ENCODE data around the gene PTTG1IP. TPM values are rescaled to one million over a fixed set of nuclear protein-coding genes. Genes with fewer than 3 reads are reported as not detected.
A peak's percentile ranks its signal among the peaks of the same experiment; 100 is the strongest.

Gene PTTG1IP
- total RNA-seq, 6 experiments from 2014 or later, result 54.3 to 195 (median 140) TPM

DNA sequence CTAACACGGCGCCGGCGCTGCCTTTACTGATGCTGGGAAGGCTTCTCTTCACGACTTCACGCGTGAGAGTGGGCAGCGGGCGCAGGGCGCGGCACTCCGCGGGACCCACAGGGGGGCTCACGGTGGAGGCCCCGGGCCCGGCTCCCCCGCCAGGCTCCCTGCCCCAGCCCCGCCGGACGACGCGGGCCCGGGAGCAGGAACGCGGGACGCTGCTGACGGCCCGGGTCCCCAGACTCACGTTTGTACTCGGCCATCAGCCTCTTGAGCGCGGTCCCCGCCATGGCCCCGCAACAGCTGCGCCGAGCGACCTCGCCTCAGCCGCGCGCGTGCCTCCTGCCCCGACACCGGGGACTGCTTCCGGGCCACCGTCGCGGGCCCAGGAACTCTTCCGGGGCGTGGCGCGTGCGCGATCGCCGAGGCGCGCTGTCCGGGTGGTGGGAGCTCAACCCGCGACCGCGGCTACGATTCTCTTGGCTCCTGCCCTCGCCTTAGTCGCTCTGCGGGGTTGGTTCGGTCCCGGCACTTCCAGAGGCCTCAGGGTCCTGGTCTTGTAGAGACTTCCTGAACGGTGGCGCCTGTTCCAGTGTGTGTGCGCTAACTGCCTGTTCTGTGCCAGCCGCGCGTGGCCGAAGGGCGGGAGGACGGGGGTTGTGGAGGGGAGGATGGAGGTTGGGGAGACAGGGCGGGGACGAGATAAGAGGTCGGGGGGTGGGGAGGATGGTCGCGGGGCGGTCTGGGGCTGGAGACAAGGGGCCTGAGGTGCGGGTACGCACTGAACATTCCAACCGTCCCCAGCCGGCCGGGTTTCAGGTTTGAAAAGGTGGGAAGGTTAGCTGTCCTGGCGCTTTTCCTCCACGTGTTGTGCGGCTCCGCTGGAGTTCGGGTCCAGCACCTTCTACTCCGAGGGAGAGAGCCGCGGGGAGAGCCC is 71.8 kb downstream of the PTTG1IP start, which contains the start of gene UBE2G2:
Gene UBE2G2 (minus strand): TSS at position 353 of the 928 bp plus-strand sequence. CDS start 72 bp downstream, at position 281.
- peak within 1 kb of the TSS; percentile 87 to 99 (median 99) for H3K4me3 ChIP-seq
- H3K36me3 ChIP-seq, result peaks cover 0 to 9% (median 6%) of the 10 kb centered on the region in 4 donors
- H3K27ac ChIP-seq, result peak within 1 kb of the TSS in 2 of 3 donors; percentile 37 to 49
- WGBS (ENCODE audit: insufficient coverage, low coverage, low lambda C conversion rate, missing lambda C conversion rate), result 0% methylated on average over 20 of the region's 97 CpGs
- no peaks in the 10 kb centered on the region for H3K9me3 ChIP-seq
- TF ChIP-seq, protein P1, sequence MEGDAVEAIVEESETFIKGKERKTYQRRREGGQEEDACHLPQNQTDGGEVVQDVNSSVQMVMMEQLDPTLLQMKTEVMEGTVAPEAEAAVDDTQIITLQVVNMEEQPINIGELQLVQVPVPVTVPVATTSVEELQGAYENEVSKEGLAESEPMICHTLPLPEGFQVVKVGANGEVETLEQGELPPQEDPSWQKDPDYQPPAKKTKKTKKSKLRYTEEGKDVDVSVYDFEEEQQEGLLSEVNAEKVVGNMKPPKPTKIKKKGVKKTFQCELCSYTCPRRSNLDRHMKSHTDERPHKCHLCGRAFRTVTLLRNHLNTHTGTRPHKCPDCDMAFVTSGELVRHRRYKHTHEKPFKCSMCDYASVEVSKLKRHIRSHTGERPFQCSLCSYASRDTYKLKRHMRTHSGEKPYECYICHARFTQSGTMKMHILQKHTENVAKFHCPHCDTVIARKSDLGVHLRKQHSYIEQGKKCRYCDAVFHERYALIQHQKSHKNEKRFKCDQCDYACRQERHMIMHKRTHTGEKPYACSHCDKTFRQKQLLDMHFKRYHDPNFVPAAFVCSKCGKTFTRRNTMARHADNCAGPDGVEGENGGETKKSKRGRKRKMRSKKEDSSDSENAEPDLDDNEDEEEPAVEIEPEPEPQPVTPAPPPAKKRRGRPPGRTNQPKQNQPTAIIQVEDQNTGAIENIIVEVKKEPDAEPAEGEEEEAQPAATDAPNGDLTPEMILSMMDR (IDR thresholded peaks at IDR 0.05), result no peak
- peak; percentile 66 for TF ChIP-seq POLR2A (IDR thresholded peaks at IDR 0.05)
- no peaks in the 10 kb centered on the region for H3K27me3 ChIP-seq
- intact Hi-C loops (cut with DNase I), result loop anchor here in 1 of 2 donors (10.0 kb wide), 1 partner anchor 103 kb away; no protein-coding TSS in a partner anchor
- ATAC-seq (peak; percentile 91 to 95 (median 92)), DNase-seq (peak; percentile 84 to 88 (median 87))
- peaks cover 0 to 26% (median 12%) of the 10 kb centered on the region in 4 donors for H3K4me1 ChIP-seq

DNA sequence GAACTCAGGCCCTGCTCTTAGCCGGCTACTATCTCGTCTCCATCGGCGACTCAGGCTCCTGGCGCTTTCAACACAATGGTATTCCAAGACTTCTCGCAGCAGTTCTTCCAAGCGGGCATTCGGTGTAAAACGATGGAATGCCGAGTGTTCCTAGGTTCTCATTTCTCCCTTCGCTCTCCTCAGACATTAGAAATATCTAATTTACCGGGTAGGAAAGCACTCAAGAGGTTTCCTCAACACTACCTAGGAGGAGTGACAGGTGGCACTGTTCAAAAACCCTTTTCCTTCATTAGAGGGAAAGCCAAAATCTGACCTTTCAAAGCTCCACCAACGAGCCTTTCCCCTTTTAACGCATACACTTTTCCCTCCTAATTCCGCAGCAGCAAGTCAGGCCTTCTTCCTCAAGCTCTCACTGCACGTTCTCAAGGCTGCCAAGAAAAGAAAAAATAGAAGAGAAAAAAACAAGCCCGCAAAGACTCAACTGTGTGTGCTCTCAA is 72.5 kb downstream of the PTTG1IP start:
- Histone ChIP-seq H3K36me3 (peaks cover 0 to 4% (median 2%) of the 10 kb centered on the region in 4 donors), H3K9me3 (no peaks in the 10 kb centered on the region), H3K4me3 (peak overlapping the region; percentile 87 to 99 (median 99)), H3K27ac (peak overlapping the region in 2 of 3 donors; percentile 37 to 49), H3K27me3 (no peaks in the 10 kb centered on the region), H3K4me1 (peaks cover 0 to 26% (median 12%) of the 10 kb centered on the region in 4 donors)
- TF ChIP-seq, protein P1 (IDR thresholded peaks at IDR 0.05), result peak; percentile 34 to 45 (median 42)
- no peak for TF ChIP-seq POLR2A (IDR thresholded peaks at IDR 0.05)
- intact Hi-C loops (cut with DNase I), result loop anchor here in 1 of 2 donors (10.0 kb wide), 1 partner anchor 104 kb away; no protein-coding TSS in a partner anchor
- DNase-seq (no peak), ATAC-seq (peak; percentile 41 to 63 (median 56))
- 1% methylated on average over 17 of the region's 17 CpGs for WGBS (ENCODE audit: insufficient coverage, low coverage, low lambda C conversion rate, missing lambda C conversion rate)

DNA sequence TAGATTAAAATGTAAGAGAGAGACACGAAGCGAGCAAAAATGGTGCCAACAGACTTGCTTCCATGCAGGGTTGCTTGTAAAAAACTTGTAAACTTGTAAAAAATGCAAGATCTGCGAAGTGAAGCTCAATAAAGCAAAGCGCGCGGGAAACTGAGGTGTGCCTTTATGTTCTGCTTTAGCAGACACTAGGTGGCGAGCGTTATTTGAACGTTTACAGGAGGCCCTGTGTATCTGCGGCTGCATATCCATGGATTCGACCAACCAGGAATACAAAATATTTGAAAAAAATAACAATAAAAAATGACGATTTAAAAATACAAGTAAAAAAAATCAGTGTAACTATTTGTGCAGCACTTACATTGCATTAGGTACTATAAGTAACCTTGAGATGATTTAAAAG is 73.4 kb downstream of the PTTG1IP start:
- DNase-seq (no peak), ATAC-seq (no peak)
- WGBS (ENCODE audit: insufficient coverage, low coverage, low lambda C conversion rate, missing lambda C conversion rate), result 49% methylated on average over 12 of the region's 12 CpGs
- Histone ChIP-seq H3K9me3 (no peaks in the 10 kb centered on the region), H3K27ac (no peak overlapping the region), H3K4me3 (no peak overlapping the region), H3K27me3 (no peaks in the 10 kb centered on the region), H3K4me1 (peaks cover 0 to 26% (median 12%) of the 10 kb centered on the region in 4 donors), H3K36me3 (peaks cover 0 to 3% (median 0%) of the 10 kb centered on the region in 4 donors)
- intact Hi-C loops (cut with DNase I), result loop anchor here in 1 of 2 donors (10.0 kb wide), 1 partner anchor 105 kb away; no protein-coding TSS in a partner anchor
- TF ChIP-seq POLR2A (IDR thresholded peaks at IDR 0.05), result no peak
- TF ChIP-seq, protein P1 (IDR thresholded peaks at IDR 0.05), result peak in 3 of 4 donors; percentile 15 to 25 (median 22)

DNA sequence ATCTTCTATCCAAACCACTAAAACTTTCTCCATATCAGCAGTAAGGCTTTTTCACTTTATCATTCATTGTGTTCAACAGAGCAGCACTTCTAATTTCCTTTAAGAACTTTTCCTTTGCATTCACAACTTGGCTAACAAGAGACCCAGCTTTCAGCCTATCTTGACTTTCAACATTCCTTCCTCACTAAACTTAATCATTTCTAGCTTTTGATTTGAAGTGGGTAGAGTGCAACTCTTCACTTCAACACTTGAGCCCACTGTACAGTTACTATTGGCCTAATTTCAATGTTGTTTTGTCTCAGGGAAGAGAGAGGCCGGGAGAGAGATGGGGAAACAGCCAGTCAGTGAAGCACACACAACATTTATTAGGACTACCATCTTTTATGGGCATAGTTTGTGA is 73.8 kb downstream of the PTTG1IP start:
- no peak overlapping the region for H3K27ac ChIP-seq
- TF ChIP-seq POLR2A (IDR thresholded peaks at IDR 0.05), result no peak
- TF ChIP-seq, protein P1 (IDR thresholded peaks at IDR 0.05), result no peak
- DNase-seq (no peak), ATAC-seq (no peak)
- no peaks in the 10 kb centered on the region for H3K27me3 ChIP-seq
- 56% methylated on average over 1 of the region's 1 CpG for WGBS (ENCODE audit: insufficient coverage, low coverage, low lambda C conversion rate, missing lambda C conversion rate)
- H3K4me3 ChIP-seq, result no peak overlapping the region
- H3K36me3 ChIP-seq, result peaks cover 0 to 3% (median 0%) of the 10 kb centered on the region in 4 donors
- no peaks in the 10 kb centered on the region for H3K9me3 ChIP-seq
- intact Hi-C loops (cut with DNase I), result loop anchor here (10.0 kb wide), 2 partner anchors 105 to 285 kb away; no protein-coding TSS in a partner anchor
- H3K4me1 ChIP-seq, result peaks cover 0 to 22% (median 10%) of the 10 kb centered on the region in 4 donors

Other genes with a start within 250 kb of the PTTG1IP start
- gene KRTAP10-9, start 246.6 kb downstream of the PTTG1IP start, total RNA-seq, result not detected
- not detected for gene KRTAP10-10, start 236.3 kb downstream of the PTTG1IP start, total RNA-seq
- gene KRTAP10-11, start 227.3 kb downstream of the PTTG1IP start, total RNA-seq, result not detected
- gene KRTAP12-4, start 219.0 kb downstream of the PTTG1IP start, total RNA-seq, result not detected
- not detected for gene KRTAP12-3, start 215.8 kb downstream of the PTTG1IP start, total RNA-seq
- not detected for gene KRTAP12-2, start 206.8 kb downstream of the PTTG1IP start, total RNA-seq
- gene KRTAP12-1, start 191.5 kb downstream of the PTTG1IP start, total RNA-seq, result not detected
- gene KRTAP10-12, start 176.5 kb downstream of the PTTG1IP start, total RNA-seq, result not detected
- gene TSPEAR, start 162.1 kb downstream of the PTTG1IP start, total RNA-seq, result not detected
- gene UBE2G2, start 71.9 kb downstream of the PTTG1IP start, total RNA-seq, result 10 to 100 TPM; 41.5 to 54.6 (median 49.9) TPM
- 10 to 100 TPM; 33.4 to 41.2 (median 36.6) TPM for gene SUMO3, start 55.6 kb downstream of the PTTG1IP start, total RNA-seq
- 10 to 100 TPM; 12.9 to 61.8 (median 36.6) TPM for gene ITGB2, start 47.2 kb upstream of the PTTG1IP start, total RNA-seq
- gene SLX9, start 66.3 kb upstream of the PTTG1IP start, total RNA-seq, result 10 to 100 TPM; 15.0 to 27.9 (median 17.1) TPM
- gene ADARB1, start 200.9 kb upstream of the PTTG1IP start, total RNA-seq, result 1 to 10 TPM; 4.7 to 9.9 (median 8.6) TPM